Endothelial cell (in vitro differentiated cells): Measurements from ENCODE around the gene LARP4. TPM values are rescaled to one million over a fixed set of nuclear protein-coding genes. Genes with fewer than 3 reads are reported as not detected.
A peak's percentile ranks its signal among the peaks of the same experiment; 100 is the strongest.
"Not testable (repeated sequence)": the region's sequence is repeated elsewhere in the genome, so short reads cannot be mapped to it uniquely, and the experiment has no call there.

Source experiments
- DNase-seq: peaks from one replicate; pipeline ENCODE4 v3.0.0; 2021; ENCODE audit warnings: low spot score
- H3K27ac Mint-ChIP-seq: one replicate; pipeline ENCODE4 v1.8.0; 2021; ENCODE audit warnings: mixed read lengths, inconsistent platforms; ENCODE audit not compliant: unreplicated experiment
- H3K27me3 Mint-ChIP-seq: one replicate; pipeline ENCODE4 v1.8.0; 2021; ENCODE audit warnings: mild to moderate bottlenecking, moderate library complexity, mixed read lengths, inconsistent platforms; ENCODE audit not compliant: unreplicated experiment
- H3K36me3 Mint-ChIP-seq: one replicate; pipeline ENCODE4 v1.8.0; 2021; ENCODE audit warnings: mild to moderate bottlenecking, low read depth, mixed read lengths, inconsistent platforms; ENCODE audit not compliant: unreplicated experiment
- H3K4me1 Mint-ChIP-seq: one replicate; pipeline ENCODE4 v1.8.0; 2021; ENCODE audit warnings: mild to moderate bottlenecking, mixed read lengths, inconsistent platforms; ENCODE audit not compliant: unreplicated experiment
- H3K4me3 Mint-ChIP-seq: one replicate; pipeline ENCODE4 v1.8.0; 2021; ENCODE audit warnings: mild to moderate bottlenecking, mixed read lengths, inconsistent platforms; ENCODE audit not compliant: unreplicated experiment
- H3K9me3 Mint-ChIP-seq: one replicate; pipeline ENCODE4 v1.8.0; 2021; ENCODE audit warnings: mixed read lengths, inconsistent platforms; ENCODE audit not compliant: unreplicated experiment
- total RNA-seq: library from RNA; stranded (reverse); fragmentation: NEBNext Ultra II Directional; extraction: Animal tissue kit (Norgen Biotek cat#: 25700); gene quantifications from one replicate; pipeline ENCODE4 v1.2.1, GENCODE V29; 2021; ENCODE audit not compliant: unreplicated experiment
- TF ChIP-seq, protein P1 (sequence below): fragments of 200-600 bp; sonication (generic); IDR thresholded peaks from one replicate; pipeline ENCODE4 v1.5.0; 2021; ENCODE audit warnings: antibody characterized with exemption; ENCODE audit not compliant: unreplicated experiment

Gene LARP4
- total RNA-seq, 1 donor from 2014 or later = 38.0 TPM

DNA sequence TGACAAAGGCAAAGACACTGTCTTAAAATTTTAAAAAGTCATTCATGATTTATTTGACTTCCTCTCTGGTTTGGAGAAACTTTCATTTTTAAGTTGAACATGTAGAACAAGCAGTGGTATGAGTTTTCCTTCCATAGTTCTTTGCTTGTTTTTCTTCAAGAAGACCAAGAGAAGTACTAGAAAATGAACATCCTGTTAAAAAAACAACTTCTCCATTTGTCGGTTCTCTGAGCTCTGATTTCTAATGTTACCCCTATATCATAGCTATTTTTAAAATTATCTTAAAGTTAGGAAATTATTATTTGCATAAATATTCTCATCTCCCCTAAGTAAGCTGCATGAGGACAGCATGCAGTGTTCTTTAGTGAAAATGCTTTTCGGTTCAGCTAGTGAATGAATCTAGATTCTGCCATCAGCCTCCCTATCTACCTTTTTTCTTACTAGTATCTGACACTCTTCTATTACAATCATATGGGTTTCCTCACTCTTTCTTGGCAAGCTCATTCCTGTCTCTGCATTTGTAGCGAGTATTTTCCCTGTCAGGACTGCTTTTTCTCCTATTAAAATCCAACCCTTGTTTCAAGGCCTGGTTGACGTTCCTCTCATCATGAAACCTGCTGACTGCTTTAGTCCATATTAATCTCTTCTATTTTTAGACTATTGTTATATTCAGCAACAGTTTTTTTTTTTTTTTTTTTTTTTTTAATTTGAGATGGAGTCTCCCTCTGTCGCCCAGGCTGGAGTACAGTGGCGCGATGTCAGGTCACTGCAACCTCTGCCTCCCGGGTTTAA lies 119.9 kb downstream of the LARP4 start:
- H3K4me3 Mint-ChIP-seq = no peak overlapping the region

DNA sequence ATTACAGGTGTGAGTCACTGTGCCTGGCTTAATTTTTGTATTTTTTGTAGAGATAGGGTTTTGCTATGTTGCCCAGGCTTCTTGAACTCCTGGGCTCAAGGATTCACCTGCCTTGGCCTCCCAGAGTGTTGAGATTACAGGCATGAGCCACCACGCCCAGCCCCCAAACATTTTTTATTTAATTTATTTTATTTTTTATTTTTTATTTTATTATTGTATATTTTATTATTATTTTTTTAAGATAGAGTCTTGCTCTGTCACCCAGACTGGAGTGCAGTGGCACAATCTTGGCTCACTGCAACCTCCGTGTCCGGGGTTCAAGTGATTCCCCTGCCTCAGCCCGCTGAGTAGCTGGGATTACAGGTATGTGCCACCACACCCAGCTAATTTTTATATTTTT lies 121.1 kb downstream of the LARP4 start:
- H3K4me3 Mint-ChIP-seq, H3K36me3 Mint-ChIP-seq, H3K27ac Mint-ChIP-seq, DNase-seq, H3K27me3 Mint-ChIP-seq, H3K9me3 Mint-ChIP-seq: not testable (repeated sequence)
- H3K4me1 Mint-ChIP-seq = peaks cover 18% of the 10 kb centered on the region

More for the DNA sequence above, 119.9 kb downstream of the LARP4 start:
- Mint-ChIP-seq H3K27ac (peak overlapping the region; percentile 38), H3K9me3 (no peaks in the 10 kb centered on the region), H3K36me3 (peaks cover under 1% of the 10 kb centered on the region), H3K27me3 (no peaks in the 10 kb centered on the region), H3K4me1 (peaks cover 17% of the 10 kb centered on the region)
- no peak for DNase-seq
- TF ChIP-seq, protein P1, sequence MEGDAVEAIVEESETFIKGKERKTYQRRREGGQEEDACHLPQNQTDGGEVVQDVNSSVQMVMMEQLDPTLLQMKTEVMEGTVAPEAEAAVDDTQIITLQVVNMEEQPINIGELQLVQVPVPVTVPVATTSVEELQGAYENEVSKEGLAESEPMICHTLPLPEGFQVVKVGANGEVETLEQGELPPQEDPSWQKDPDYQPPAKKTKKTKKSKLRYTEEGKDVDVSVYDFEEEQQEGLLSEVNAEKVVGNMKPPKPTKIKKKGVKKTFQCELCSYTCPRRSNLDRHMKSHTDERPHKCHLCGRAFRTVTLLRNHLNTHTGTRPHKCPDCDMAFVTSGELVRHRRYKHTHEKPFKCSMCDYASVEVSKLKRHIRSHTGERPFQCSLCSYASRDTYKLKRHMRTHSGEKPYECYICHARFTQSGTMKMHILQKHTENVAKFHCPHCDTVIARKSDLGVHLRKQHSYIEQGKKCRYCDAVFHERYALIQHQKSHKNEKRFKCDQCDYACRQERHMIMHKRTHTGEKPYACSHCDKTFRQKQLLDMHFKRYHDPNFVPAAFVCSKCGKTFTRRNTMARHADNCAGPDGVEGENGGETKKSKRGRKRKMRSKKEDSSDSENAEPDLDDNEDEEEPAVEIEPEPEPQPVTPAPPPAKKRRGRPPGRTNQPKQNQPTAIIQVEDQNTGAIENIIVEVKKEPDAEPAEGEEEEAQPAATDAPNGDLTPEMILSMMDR = no peak

DNA sequence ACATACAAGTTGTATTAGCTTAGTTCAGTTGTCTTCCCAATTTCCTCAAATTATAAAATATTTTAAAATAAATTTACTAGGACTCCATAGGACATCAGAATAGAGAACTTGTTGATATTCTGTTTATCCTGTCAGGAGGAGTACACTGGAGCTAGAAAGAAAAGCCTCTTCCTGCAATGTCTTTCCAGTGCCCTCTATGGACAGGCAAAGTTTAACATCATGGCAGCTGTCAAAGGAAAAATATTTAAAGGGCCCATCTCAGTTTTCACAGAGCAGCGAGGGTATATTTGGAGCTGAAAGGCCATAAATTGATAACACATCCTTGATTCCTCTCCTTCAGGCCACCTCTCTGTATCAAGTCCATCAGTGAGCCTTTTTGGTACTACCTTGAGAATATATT lies 123.1 kb downstream of the LARP4 start:
- Mint-ChIP-seq H3K27me3 (peaks cover 4% of the 10 kb centered on the region), H3K27ac (no peak overlapping the region), H3K9me3 (no peaks in the 10 kb centered on the region), H3K4me3 (no peak overlapping the region), H3K4me1 (peaks cover 19% of the 10 kb centered on the region), H3K36me3 (no peaks in the 10 kb centered on the region)
- DNase-seq = no peak
- TF ChIP-seq, protein P1 = no peak

DNA sequence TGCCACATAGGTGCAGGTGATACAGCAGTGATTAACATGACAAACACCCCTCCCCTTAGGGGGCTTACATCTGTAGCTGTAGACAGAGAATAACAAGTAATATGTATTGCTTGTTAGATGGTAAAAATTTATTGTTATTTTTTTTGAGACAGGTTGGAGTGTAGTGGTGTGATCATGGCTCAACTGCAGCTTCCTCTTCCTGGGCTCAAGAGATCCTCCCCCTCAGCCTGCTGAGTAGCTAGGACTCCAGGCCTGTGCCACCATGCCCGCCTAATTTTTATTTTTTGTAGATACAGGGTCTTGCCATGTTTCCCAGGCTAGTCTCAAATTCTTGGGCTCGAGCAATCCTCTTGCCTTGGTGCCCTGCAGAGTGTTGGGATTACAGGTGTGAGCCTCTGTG lies 123.9 kb downstream of the LARP4 start:
- Mint-ChIP-seq H3K27me3 (peaks cover 4% of the 10 kb centered on the region), H3K4me3 (no peak overlapping the region), H3K4me1 (peaks cover 22% of the 10 kb centered on the region), H3K36me3 (no peaks in the 10 kb centered on the region), H3K27ac (no peak overlapping the region), H3K9me3 (no peaks in the 10 kb centered on the region)
- TF ChIP-seq, protein P1 = no peak
- DNase-seq = no peak

DNA sequence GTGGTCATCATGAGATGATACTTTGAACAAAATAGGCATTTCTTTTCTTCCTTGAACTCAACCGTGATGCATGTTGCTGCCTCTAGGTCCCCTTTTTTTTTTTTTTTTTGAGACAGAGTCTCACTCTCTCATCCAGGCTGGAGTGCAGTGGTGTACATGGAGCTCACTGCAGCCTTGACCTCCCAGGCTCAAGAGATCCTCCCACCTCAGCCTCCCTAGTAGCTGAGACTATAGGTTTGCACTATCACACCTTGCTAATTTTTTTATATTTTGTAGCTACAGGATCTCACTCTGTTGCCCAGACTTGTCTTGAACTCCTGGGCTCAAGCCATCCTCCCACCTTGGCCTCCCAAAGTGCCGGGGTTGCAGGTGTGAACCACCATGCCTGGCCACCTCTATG lies 124.7 kb downstream of the LARP4 start:
- DNase-seq = no peak
- Mint-ChIP-seq H3K27me3 (peaks cover 4% of the 10 kb centered on the region), H3K4me1 (peaks cover 21% of the 10 kb centered on the region), H3K4me3 (no peak overlapping the region), H3K36me3 (no peaks in the 10 kb centered on the region), H3K27ac (no peak overlapping the region), H3K9me3 (no peaks in the 10 kb centered on the region)
- TF ChIP-seq, protein P1 = no peak
